ENCODE results near the gene MEGF6.

MEGF6 gene

DNA sequence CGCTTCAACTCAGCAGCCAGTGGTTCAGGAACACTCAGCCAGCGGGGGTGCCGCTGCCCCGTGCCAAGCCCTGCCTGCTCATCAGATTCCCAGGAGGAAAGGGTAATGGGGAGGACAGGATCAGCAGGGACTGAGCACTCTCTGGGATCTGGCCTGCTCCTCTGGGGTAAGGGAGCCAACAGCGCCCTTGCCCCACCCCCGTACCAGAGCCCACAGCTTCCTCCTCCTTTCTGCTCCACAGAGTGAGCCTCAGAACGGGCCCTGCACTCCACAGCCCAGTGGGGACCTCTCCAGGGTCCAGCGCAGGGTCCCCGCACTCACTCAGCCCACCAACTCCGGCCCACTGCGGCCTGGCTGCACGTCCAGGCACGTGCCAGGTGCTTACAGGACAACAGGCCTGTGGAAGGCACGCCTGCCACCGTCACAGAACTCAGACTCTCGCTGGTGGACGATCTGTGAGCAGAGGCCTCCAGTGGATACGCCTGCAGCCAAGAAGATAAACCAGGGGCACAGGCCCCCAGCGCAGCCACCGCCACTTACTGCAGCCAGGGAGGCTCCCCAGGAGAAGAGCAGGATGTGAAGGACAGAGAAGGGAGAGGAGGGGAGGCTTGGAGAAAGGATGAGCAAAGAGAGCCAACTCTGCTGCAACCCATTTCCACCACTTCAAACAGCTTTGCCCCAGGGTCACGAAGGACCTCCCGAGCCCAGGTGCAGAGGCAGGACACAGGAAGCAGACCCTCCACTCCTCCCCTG, 2.1 kb downstream of the MEGF6 start:
- DNase-seq, result no peak

DNA sequence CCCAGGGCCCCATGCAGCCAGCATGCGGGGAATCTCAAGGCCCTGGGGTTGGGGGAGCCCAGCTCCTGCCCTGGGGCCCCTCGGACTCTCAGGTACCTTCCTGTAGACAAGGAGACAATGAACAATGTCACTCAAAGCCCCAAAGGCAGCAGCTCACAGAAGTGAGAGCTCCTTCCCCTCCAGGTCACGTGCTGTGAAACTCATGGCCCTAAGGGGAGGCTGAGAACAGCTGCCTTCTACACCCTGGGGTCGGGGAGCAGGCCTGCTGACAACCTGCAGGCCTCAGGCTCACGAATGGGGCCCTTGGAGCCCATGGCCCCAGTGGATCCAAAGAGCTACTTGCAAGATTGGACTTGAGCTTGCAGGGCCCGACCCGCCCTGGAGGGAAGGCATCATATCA, 3.2 kb downstream of the MEGF6 start:
- DNase-seq, result no peak

DNA sequence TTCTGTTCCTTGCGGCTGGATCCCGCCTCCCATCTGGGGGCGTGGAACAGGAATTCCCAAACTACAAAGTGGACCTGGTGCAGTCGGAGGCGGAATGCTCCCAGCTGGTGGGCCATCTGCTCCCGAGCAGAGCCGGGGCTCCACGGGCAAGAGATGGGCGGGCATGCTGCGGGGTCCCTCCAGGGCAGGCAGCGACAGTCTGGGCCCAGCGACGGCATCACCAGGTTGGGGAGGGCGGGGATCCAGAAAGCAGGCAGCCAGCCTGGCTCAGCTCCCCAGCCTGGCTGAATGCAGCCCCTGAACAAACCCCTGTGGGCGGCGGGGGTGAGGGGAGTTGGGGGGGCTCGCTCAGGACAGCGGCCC, 3.6 kb downstream of the MEGF6 start:
- DNase-seq, result no peak

DNA sequence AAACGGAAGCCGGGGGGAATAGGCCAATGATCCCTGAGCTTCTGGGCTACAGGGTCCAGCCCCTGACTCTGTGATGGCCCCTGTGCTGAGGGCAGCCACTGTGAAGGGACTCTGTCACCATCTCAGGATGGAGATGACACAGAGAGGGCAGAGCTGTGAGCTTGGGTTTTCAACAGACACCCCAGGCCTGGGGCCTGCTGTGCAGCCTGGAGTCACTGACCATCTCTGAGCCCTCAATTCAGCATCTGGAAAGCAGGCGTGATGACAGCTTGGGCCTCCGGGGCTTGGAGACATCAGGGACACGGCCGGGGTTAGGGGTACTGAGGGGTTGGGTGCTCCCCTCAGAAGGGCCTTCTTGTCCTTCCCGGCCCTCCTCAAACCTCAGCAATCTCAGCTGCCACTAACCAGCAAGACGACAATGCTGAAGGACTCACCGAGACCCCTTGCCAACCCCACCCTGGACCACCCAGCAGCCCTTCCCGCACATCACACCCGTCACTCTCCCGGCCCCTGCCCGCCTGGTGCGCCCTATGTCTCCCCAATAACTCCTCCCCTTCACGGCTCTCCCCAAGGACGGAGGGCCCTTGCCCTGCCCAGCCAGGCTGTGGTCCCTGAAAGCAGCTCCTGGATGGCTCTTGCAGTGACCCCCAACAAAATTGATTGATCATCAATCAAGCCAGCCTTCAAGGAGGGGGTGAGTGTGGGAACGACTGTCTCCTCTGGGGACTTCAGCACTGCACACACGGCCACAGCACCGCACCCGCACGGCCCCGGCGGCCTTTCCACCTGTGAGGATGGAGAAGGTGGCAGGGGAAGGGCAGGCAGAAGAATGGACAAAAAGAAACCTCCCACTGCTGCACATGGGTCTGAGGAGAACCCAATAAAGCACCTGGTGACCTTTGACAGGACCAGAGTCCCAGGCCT, 4.3 kb downstream of the MEGF6 start:
- no peak for DNase-seq

DNA sequence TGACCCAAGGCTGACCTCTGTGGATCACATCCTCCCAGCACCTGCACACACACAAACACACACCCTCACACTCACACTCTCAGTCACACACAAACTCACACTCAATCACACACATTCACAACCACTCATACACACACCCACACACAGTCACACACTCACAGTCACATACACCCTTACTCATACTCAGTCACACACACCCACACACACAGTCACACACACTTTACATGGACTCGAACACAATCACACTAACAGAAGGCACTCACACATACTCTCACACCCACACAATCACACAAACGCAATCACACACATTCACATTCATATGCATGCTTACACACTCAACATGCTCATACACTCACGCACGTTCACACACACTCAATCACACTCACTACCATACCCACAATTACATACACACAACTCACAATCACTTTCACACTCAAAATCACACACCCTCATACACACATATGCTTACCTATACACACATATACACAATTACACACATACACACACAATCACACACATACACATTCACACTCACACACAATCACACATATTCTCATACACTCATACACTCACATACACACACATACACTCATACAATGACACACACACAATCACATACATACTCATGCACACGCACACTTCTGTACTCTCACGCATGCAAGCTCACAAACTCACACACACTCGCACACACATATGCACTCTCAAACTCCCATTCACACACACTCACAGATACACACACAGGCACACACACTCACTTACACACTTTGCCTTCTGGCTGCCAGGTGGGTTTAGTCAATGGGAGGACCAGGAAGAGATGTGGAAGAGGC, 6.1 kb downstream of the MEGF6 start:
- DNase-seq, result no peak

DNA sequence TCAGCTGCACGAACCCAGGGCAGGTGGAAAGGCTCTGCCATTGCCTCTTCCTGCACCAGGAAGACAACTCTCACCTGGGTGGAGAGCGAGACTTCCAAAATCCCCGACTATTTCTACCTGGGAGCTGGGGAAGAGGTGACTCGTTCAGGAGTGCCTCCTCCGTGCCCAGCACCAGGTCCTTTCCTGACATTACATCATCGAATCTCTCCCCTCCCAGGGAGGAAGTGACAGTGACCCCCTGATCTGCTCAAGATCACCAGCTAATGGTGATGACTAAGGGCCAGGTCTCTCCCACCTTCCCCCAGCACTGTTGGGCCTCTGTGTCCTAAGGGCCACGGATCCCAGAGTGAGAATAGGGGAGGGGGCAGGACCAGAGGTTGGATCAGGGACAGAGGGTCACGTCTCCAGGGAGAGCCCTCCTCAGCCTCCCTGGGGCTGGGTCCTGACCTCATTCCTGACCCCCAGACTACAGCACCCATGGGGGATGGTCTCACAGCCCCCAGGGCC, 6.8 kb downstream of the MEGF6 start:
- DNase-seq, result no peak

DNA sequence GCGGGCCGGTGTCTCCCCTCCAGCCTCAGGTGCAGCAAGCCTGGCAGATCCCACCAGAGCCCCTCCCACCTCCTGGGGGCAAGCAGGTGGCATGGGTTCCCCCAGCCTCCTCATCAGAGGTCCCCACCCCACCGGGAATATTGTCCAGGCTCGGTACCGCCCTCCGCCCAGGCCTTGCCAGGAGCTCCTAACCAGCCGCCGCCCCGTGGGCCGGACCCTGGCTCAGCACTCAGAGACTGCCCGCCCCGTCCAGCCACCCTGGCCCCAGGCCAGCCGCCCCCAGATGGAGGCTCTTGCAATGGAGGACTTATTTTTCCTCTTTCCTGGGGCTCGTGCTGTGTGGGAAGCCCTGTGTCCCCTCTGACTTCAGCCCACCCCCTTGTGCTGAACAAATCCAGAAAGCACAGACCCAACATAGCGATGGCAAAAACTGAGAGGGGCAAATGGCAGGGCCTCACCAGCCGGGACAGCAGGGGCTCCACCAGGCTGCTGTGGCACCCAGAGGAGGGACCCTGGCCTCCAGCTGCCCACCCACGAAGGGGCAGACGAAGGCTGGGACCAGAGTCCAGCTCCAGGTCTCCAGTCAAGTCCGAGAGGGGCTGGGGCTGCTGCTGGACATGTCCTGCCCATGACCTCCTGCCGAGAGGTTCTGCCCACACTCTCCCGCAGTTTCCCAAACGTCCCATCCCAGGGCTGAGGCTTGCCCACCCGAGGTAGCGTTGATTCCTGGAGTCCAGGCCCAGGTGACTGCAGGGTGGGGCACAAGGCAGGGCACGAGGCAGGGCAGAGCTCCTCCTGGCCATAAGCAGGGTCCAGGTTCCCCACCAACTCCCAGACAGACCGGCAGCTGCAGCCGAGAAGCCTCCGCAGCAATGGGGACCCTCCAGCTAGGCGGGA, 7.5 kb downstream of the MEGF6 start:
- DNase-seq, result no peak

DNA sequence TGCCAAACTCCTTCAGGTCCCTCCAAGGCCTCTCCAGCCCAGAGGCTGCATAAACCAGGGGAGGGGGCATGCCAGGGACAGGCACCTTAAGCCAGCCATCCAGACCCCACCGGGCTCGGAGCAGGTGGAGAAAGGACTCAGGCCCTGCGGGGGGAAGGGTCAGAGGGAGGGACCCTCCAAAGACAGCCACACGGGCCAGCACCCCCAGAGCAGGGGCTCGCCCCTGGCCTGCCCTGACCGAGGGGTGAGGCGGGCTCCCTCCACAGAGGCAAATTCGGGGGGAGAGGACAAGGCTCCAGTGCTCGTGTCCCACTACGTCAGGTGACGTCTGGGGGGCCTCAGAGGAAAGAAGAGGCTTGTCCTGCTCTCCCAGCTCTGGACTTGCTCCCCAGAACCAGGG, 8.2 kb downstream of the MEGF6 start:
- DNase-seq, result no peak

DNA sequence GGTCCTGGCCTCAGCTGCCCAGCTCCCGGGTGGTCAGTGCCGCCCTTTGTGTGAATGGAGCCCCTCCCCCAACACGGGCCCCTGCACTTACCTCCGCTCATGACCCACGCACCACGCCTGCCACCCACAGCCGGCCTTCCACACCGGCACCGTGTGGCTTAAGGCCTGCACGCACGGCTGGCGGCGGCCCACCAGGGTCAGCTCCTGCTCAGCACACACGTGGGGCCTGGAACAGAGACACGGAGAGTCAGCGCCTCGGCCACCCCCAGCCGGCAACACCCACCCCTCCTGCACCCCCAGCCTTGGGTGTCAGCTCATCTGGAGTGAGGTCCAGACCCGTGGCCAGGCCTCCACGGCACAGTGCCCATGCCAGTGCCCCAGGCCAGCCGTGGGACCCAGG, 8.9 kb downstream of the MEGF6 start:
- no peak for DNase-seq

DNA sequence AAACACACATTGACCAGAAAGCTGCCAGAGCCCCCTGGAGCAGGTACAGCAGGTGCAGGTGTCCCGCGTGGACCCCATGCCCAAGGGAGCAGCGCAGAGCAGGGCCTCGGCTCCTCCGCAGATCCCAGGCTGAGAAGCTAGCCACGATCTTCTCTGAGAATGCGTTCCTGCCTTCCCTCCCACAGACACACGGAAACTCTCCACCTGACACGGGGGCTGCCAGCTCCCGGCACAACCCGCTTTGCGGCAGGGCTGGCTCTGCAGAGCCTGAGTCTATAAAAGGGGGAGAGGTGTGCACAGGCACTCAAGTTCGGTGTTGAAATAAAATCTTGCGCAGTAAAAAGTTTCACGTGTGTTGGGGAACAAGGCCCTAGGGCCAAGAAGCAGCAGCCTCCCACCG, 9.6 kb downstream of the MEGF6 start:
- no peak for DNase-seq

DNA sequence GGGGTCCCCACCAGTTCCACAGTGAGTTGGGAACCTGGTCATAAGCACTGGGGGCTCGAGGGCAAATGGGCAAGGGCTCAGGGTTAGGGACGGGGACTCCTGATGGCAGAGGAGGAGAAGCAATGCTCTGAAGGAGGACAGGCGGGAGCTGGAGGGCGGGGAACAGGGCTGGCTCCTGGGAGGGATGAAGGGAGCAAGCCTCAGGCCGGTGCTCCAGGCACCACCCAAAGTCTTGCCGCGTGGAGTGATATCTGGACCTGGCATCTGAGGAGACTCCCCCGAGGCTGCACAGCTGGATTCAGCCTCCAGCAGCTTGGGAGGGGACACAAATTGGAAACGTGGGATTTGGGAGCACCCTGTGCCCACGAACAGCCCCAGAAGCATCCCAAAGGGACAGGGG, 11.0 kb downstream of the MEGF6 start:
- DNase-seq, result no peak

DNA sequence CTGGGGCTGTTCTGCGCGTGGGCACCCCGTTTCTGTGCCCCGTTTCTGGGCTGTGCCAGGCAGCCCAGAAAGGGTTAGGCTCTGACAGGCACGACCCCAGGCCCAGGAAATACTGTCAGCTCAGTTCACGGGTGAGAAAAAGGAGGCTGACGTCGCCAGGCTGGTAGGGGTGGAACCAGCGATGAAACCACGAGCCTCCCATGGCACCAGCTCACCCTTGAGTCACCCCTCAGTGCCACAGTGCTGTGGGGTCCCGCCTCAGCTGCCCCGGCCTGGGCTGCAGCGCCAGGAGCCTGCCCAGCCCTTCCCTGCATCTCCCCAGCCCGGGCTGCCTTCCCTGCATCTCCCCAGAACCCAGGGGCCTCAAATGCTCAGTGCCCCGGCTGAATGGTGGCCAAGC, 11.5 kb downstream of the MEGF6 start:
- DNase-seq, result no peak

DNA sequence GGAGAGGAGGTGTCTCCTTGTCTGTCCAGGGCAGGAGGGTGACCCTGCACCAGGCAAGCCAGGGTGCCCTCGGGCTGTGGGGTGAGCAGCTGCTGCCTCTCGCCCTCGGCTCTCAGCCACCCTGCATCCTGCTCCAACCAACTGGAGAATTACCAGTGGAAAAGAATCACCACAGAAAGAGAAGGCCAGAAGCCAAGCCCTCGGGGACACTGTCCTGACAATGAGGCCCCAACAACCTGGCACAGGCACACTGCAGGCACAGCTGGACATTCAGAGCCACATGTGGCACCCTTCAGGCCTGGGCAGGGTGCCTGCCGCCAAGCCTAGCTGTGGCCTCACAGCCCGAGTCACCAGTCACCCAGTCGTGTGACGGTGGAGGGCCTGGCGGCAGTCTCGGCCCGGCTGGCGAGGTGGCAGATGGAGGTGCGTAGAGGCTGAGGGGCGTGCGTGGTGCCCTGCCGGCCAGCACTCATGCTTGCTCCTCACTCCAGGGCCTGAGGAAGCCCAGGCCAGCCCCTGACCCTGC, 12.0 kb downstream of the MEGF6 start:
- DNase-seq, result no peak

DNA sequence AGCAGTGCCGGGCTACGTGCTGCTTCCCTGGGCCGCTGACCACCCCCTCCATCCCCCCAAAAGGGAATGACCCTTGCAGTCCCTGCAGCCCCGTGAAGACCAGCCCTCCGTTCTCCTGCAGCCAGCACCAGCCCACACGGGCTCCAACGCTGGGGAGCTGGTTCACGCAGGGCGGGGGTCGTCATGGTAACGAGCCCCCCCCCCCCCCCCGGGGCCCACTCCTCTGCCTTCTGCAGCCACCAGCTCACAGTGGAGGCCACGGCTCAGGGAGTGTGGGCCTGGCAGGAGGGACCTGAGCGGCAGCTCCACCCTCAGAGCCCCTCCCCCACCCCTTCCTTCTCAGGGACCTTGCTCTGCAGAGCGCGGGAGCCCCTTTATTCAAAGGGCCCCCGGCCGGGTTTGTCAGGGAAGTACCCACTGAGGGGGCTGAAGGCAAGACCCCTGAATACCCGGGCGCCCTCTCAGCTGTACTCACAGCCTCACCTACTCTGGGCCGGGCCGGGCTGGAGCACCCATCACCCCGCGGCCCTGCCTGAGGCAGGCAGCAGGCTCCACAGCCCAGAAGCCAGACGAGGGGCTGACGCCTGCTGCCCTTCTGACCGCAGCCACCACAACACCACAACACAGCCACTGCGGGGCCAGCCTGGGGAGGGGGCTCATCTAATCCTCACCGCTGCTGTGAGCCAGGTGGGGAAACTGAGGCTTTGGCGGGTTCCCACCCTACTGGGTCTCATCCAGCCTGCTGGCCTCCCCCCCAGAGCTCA, 12.6 kb downstream of the MEGF6 start:
- no peak for DNase-seq

DNA sequence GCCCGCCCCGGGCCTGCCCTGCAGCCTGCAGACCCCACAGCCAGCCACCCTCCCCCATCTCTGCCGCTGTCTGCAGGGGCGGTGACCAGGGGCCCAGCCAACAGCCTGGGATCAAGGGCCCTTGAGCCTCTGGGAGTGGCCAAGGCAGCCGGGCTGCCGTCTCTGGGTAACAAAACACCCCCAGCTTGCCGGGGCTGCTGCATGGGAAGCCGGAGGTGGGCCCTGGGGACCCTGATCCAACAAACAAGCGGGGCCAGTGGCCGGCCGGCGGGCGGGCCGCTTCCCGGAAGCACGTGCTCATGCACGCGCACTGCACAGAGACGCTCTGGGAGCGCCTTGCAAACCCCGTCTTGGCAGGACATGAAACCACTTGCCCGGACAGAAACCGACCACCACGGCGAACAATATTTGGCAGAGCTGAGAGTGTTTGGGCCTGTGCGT, 13.2 kb downstream of the MEGF6 start:
- no peak for DNase-seq

DNA sequence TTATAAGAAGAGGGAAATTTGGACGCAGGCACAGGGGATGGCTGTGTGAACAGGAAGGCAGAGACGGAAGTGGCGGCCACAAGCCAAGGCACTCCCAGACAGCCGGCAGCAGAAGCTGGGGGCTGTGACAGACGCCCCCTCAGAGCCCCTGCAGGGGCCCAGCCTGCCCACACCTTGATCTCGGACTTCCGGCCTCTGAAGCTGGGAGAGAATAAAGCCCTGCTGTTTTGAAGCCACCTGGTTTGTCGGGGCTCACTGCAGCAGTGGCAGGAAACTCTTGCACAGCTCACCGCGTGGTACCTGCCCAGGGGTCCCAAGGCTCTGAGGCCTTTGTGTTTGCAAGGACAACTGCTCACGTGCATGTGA, 13.7 kb downstream of the MEGF6 start:
- no peak for DNase-seq

DNA sequence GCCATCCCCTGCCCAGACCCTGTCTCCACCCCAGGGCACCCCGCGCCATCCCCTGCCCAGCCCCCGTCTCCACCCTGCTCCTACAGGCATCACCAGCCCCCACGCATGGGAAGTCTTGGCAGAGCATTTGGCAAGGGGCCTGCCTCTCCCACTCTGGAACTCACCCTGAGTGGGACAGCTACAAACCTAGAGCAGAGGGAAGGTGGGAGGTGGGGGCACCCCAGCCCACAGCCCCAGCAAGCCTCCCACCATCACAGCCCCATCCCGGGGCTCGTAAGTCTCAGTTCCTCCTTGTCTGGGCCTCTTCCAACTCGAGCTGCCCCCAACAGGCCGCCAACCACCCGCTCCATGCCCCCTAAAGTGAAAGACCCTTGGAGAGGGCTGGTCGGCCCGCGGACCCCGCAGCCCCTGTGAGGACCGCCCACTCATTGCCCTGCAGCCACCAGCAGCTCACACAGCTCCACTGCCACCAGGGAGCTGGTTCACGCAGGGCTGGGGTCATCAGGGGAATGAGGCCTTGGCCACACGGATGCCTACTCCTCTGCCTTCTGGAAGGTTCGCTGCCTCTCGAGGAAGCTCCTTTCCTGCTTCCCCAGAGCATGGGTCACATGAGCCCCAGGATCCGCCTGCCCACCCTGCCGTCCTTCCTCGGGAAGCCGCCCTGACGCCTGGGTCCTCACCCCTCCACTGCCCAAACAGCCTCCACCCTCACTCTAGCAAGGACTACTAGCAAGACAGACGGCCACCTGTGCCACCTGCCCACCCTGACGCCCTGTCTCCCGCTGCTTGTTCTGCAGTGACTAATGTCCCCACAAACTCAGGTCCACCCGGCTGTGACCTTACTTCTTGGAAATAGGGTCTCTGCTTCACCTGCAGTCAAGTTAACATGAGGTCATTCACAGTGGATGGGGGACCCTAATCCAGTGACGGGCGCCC, 14.4 kb downstream of the MEGF6 start:
- DNase-seq, result no peak

DNA sequence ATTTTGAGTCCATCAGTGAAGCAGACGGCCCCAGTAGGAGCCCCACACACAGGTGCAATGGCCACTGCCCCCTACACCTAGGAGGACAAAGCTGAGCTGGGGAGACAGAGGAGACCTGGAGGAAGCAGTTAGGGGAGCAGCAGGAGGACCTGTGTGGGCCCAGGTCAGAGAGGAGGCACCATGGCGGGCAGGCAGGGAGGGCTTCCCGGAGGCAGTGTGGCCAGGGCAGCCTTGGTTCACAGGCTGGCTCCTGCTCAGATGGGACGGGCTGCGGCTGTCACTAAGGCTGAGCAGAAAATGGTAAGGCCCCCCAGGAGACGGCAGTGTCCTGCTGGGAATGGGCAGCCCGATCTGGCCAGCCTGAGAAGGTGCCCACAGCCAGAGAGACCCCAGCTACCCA, 15.4 kb downstream of the MEGF6 start:
- DNase-seq, result no peak

DNA sequence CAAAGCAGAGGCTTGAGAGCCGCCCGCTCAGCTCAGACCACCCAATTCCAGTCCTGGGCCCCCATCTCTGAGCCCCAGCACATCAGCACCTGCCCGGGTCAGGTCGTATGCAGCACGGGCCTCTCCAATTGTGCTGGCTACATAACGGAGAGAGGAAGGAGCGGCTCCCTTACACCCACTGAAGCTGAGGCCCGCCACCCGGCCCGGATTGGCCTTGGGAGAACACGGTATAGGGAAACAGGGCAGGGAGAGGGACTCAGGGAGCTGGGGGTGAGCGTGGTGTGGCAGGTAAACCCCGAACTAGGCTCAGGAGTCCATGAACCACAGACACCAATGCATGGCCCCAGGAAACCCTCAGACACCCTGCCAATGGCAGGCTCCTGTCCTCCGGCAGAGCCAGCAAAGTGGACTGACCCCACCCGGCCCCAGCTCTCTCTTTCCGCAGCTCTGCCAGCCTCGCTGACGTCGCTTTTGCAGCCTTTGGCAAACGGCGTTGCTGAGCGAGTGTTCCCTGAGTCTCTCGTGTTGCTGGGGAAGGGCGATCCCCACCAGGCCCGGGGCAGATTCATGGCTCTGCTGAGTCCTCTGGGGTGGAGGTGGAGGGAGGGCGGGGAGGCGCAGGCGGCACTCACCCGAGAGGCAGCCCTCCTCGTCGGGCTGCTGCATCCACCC, 16.5 kb downstream of the MEGF6 start:
- no peak for DNase-seq
